ENCODE data around the gene EGLN3. TPM values are rescaled to one million over a fixed set of nuclear protein-coding genes. Genes with fewer than 3 reads are reported as not detected.

Gene EGLN3
- total and polyA plus RNA-seq, 2 of the 13 experiments (the other 11 are each of a cell fraction or from before 2014, with no cell fraction given): 0.18 to 27.3 TPM

GRCh38 chr14:33950320-33951182 is at the start of gene EGLN3 (continued):
- TF ChIP-seq PRDM15 (CRISPR knock-in tag; IDR thresholded peaks at IDR 0.05): no peak
- no peak for TF ChIP-seq ZNF326 (CRISPR knock-in tag; IDR thresholded peaks at IDR 0.05; ENCODE audit: borderline replicate concordance)
- TF ChIP-seq ZNF691 (CRISPR knock-in tag; IDR thresholded peaks at IDR 0.05; ENCODE audit: borderline replicate concordance, low read depth): no peak
- no peak for TF ChIP-seq GATAD2A (CRISPR knock-in tag; IDR thresholded peaks at IDR 0.05)
- peak; percentile 73 for TF ChIP-seq HIVEP1 (CRISPR knock-in tag; IDR thresholded peaks at IDR 0.05)
- TF ChIP-seq HNRNPL (IDR thresholded peaks at IDR 0.05; ENCODE audit: low read depth, low read length): no peak
- peak; percentile 70 for TF ChIP-seq ZNF407 (CRISPR knock-in tag; IDR thresholded peaks at IDR 0.05; ENCODE audit: not compliant biosample characterization)
- TF ChIP-seq NFAT5 (CRISPR knock-in tag; IDR thresholded peaks at IDR 0.05): peak; percentile 86; the same call in 1 of the 2 replicates
- no peak for TF ChIP-seq ZNF703 (CRISPR knock-in tag; IDR thresholded peaks at IDR 0.05; ENCODE audit: borderline replicate concordance)
